Astrocyte of the cerebellum (primary cell): Measurements from ENCODE around the gene LMBR1.

Source experiments
- DNase-seq: peaks from one replicate; pipeline ENCODE4 v3.0.0-alpha.2; 2011; ENCODE audit warnings: low read depth
- H3K4me3 ChIP-seq: 2 replicates; pipeline ENCODE4 v1.5.1; 2011; ENCODE audit warnings: mild to moderate bottlenecking, low read depth, low read length, moderate library complexity
- CTCF ChIP-seq: IDR thresholded peaks from 2 replicates; pipeline ENCODE4 v1.5.1; 2012; ENCODE audit warnings: low read length, low read depth, moderate library complexity, mild to moderate bottlenecking; ENCODE audit errors: missing control alignments
- in situ Hi-C: cut with HindIII; loops from 2 replicates; pipeline ENCODE4 v1.10.0; 2017; ENCODE audit warnings: low sequenced_read_pairs

The LMBR1 gene

GRCh38 chr7:156675721-156676120 is 217.3 kb downstream of the LMBR1 start:
- no peak for TF ChIP-seq CTCF
- in situ Hi-C loops: no loop called here
- DNase-seq: no peak
- no peak overlapping the region for H3K4me3 ChIP-seq

GRCh38 chr7:156673902-156674301 is 219.1 kb downstream of the LMBR1 start:
- in situ Hi-C loops: no loop called here
- DNase-seq: no peak
- no peak overlapping the region for H3K4me3 ChIP-seq
- no peak for TF ChIP-seq CTCF

- H3K4me3 ChIP-seq: no peak overlapping the region
- TF ChIP-seq CTCF: no peak
- no peak for DNase-seq
- in situ Hi-C loops: no loop called here
These were observed 219.5 kb downstream of the LMBR1 start for GRCh38 chr7:156673454-156673853.

GRCh38 chr7:156669035-156669828 is 223.8 kb downstream of the LMBR1 start:
- DNase-seq: no peak
- in situ Hi-C loops: no loop called here
- TF ChIP-seq CTCF: no peak
- no peak overlapping the region for H3K4me3 ChIP-seq

GRCh38 chr7:156668130-156668741 is 224.7 kb downstream of the LMBR1 start:
- H3K4me3 ChIP-seq: no peak overlapping the region
- no peak for DNase-seq
- TF ChIP-seq CTCF: no peak
- in situ Hi-C loops: no loop called here

- in situ Hi-C loops: no loop called here
- no peak for DNase-seq
- H3K4me3 ChIP-seq: no peak overlapping the region
- TF ChIP-seq CTCF: no peak
These were observed 225.9 kb downstream of the LMBR1 start for GRCh38 chr7:156667110-156667426.
